Inflammatory macrophage treated with lipopolysaccharide for 1 hour (primary cell): ENCODE data around the gene GATD1.
"Not testable (repeated sequence)": the region's sequence is repeated elsewhere in the genome, so short reads cannot be mapped to it uniquely, and the experiment has no call there.

ENCODE experiments used
- DNase-seq, 2 donors: peaks; one replicate each; pipeline ENCODE4 v3.0.0-alpha.2; 2020 to 2022

GATD1 gene

GRCh38 chr11:761526-762108 is 15.7 kb downstream of the GATD1 start:
- no peak for DNase-seq

- peak in 1 of 2 donors; percentile 63 for DNase-seq
Observed at GRCh38 chr11:760236-760635, 17.1 kb downstream of the GATD1 start.

- peak; percentile 59 to 85 for DNase-seq
Observed at GRCh38 chr11:749731-750130, 27.6 kb downstream of the GATD1 start.

GRCh38 chr11:748007-748359 is 29.3 kb downstream of the GATD1 start:
- DNase-seq = peak; percentile 25 to 37

GRCh38 chr11:747158-748006 is 29.9 kb downstream of the GATD1 start, which contains the start of gene TALDO1:
Gene TALDO1 (plus strand): TSS chr11:747464. CDS start chr11:747482, 18 bp downstream.
- peak; percentile 88 to 92 for DNase-seq

GRCh38 chr11:746289-747157 is 30.8 kb downstream of the GATD1 start:
- DNase-seq = peak; percentile 31 to 38

GRCh38 chr11:745428-745827 is 31.9 kb downstream of the GATD1 start:
- no peak for DNase-seq

- no peak for DNase-seq
Observed at GRCh38 chr11:742571-743201, 34.6 kb downstream of the GATD1 start.

- DNase-seq = no peak
Observed at GRCh38 chr11:742156-742546, 35.1 kb downstream of the GATD1 start.

GRCh38 chr11:737899-738298 is 39.4 kb downstream of the GATD1 start:
- not testable (repeated sequence) for DNase-seq

- no peak for DNase-seq
Observed at GRCh38 chr11:737366-737765, 39.9 kb downstream of the GATD1 start.

GRCh38 chr11:734541-734940 is 42.7 kb downstream of the GATD1 start:
- not testable (repeated sequence) for DNase-seq

GRCh38 chr11:733072-733471 is 44.2 kb downstream of the GATD1 start:
- DNase-seq = no peak

- no peak for DNase-seq
Observed at GRCh38 chr11:729492-730074, 47.7 kb downstream of the GATD1 start.

GRCh38 chr11:728901-729491 is 48.3 kb downstream of the GATD1 start:
- DNase-seq = no peak

- DNase-seq = peak; percentile 50 to 68
Observed at GRCh38 chr11:727859-728748, 49.2 kb downstream of the GATD1 start.

- DNase-seq = no peak
Observed at GRCh38 chr11:727281-727701, 50.0 kb downstream of the GATD1 start.

GRCh38 chr11:726278-727220 is 50.7 kb downstream of the GATD1 start:
- DNase-seq = peak in 1 of 2 donors; percentile 33

GRCh38 chr11:725624-726202 is 51.6 kb downstream of the GATD1 start:
- no peak for DNase-seq
